KMS-11 (cell line): ENCODE measurements around the gene HMG20A.

Experiments
- H2AFZ ChIP-seq: fragments of 200-600 bp; sonication (generic); 2 replicates; pipeline ENCODE4 v1.6.1; 2016; ENCODE audit warnings: antibody characterized with exemption, mixed run types, low read depth
- H3K27ac ChIP-seq: fragments of 200-600 bp; sonication (generic); 2 replicates; pipeline ENCODE4 v1.6.1; 2016; ENCODE audit warnings: mild to moderate bottlenecking, mixed run types
- H3K27me3 ChIP-seq: fragments of 200-600 bp; sonication (generic); 2 replicates; pipeline ENCODE4 v1.6.1; 2017; ENCODE audit warnings: mild to moderate bottlenecking, low read depth, mixed run types, moderate library complexity; ENCODE audit not compliant: insufficient read depth
- H3K36me3 ChIP-seq: fragments of 200-600 bp; sonication (generic); 2 replicates; pipeline ENCODE4 v1.6.1; 2017; ENCODE audit warnings: mild to moderate bottlenecking, mixed run types; ENCODE audit not compliant: insufficient read depth
- H3K4me1 ChIP-seq: fragments of 200-600 bp; sonication (generic); 2 replicates; pipeline ENCODE4 v1.6.1; 2016; ENCODE audit warnings: mild to moderate bottlenecking, low read depth, mixed run types; ENCODE audit not compliant: poor library complexity, severe bottlenecking
- H3K4me2 ChIP-seq: fragments of 200-600 bp; sonication (generic); 2 replicates; pipeline ENCODE4 v1.7.0; 2016; ENCODE audit warnings: mild to moderate bottlenecking, mixed run types
- H3K4me3 ChIP-seq: fragments of 200-600 bp; sonication (generic); IDR thresholded peaks from 2 replicates; pipeline ENCODE4 v1.6.1; 2017; ENCODE audit warnings: low read depth, low read length, mixed read lengths; ENCODE audit not compliant: insufficient read depth
- H3K79me2 ChIP-seq: fragments of 200-600 bp; sonication (generic); 2 replicates; pipeline ENCODE4 v1.6.1; 2016; ENCODE audit warnings: low read depth, mixed run types; ENCODE audit not compliant: insufficient read depth
- H3K9ac ChIP-seq: fragments of 200-600 bp; sonication (generic); 2 replicates; pipeline ENCODE4 v1.6.1; 2016; ENCODE audit warnings: mild to moderate bottlenecking, mixed run types
- H4K20me1 ChIP-seq: fragments of 200-600 bp; sonication (generic); 2 replicates; pipeline ENCODE4 v1.6.1; 2016; ENCODE audit warnings: mild to moderate bottlenecking, mixed run types; ENCODE audit not compliant: insufficient read depth
- CTCF ChIP-seq: fragments of 200-600 bp; sonication (generic); conservative IDR thresholded peaks from 2 replicates; pipeline ENCODE4 v1.6.1; 2017; ENCODE audit warnings: low read depth, mild to moderate bottlenecking, antibody characterized with exemption, low read length, moderate library complexity, mixed read lengths

Gene HMG20A

DNA sequence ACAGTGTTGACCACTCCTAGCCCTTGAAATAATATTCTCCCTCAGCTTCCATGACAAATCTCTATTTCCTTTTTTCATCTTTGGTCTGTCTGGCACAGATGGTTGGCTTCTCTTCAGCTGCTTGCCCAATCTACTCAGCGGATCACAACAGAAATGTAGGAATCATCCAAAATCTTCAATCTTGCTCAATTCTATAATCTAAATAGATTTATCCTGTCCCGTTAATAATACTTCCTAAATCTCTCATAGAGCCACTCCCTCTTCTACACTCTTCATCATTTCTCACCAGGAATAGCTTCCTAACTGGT, 4.6 kb upstream of the HMG20A start:
- no peak overlapping the region for H3K4me2 ChIP-seq

DNA sequence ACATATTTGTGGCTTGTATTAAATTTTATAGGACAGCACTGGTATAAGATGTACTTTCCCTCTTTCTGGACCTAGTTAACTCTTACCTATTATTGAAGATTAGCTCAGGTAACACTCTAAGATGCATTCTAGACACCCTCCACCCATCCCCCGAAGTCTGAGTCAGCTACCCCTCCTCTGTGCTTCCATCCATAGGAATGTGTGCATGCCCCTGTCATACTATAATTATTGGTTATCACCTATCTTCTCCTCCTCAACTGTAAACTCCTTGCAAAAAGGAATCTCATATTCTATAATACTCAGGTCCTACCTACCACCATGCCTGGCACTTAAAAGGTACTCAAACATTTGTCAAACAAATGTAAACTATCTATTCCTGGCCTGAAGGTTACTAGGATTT, 3.7 kb upstream of the HMG20A start:
- H3K9ac ChIP-seq, result no peak overlapping the region
- H3K36me3 ChIP-seq, result no peaks in the 10 kb centered on the region
- H3K4me3 ChIP-seq, result no peak overlapping the region
- H3K79me2 ChIP-seq, result peaks cover 3% of the 10 kb centered on the region; the same call in 1 of the 2 replicates
- no peak overlapping the region for H3K4me2 ChIP-seq
- H4K20me1 ChIP-seq, result no peaks in the 10 kb centered on the region
- H3K27me3 ChIP-seq, result no peaks in the 10 kb centered on the region
- no peak for TF ChIP-seq CTCF
- no peak overlapping the region for H2AFZ ChIP-seq
- H3K4me1 ChIP-seq, result peaks cover 4% of the 10 kb centered on the region
- H3K27ac ChIP-seq, result no peak overlapping the region

More for the DNA sequence above, 4.6 kb upstream of the HMG20A start:
- no peaks in the 10 kb centered on the region for H3K79me2 ChIP-seq
- no peak overlapping the region for H2AFZ ChIP-seq
- no peak for TF ChIP-seq CTCF
- H3K36me3 ChIP-seq, result no peaks in the 10 kb centered on the region
- H3K9ac ChIP-seq, result no peak overlapping the region
- H3K27me3 ChIP-seq, result no peaks in the 10 kb centered on the region
- no peak overlapping the region for H3K4me3 ChIP-seq
- no peak overlapping the region for H3K27ac ChIP-seq
- H3K4me1 ChIP-seq, result no peaks in the 10 kb centered on the region
- no peaks in the 10 kb centered on the region for H4K20me1 ChIP-seq

- Histone ChIP-seq H3K27me3 (no peaks in the 10 kb centered on the region), H3K4me3 (no peak overlapping the region), H3K79me2 (peaks cover 10% of the 10 kb centered on the region; the same call in 1 of the 2 replicates), H3K9ac (no peak overlapping the region), H3K36me3 (no peaks in the 10 kb centered on the region), H2AFZ (no peak overlapping the region), H3K27ac (no peak overlapping the region), H4K20me1 (no peaks in the 10 kb centered on the region), H3K4me1 (peaks cover 6% of the 10 kb centered on the region), H3K4me2 (no peak overlapping the region)
- no peak for TF ChIP-seq CTCF
Measured at GRCh38 chr15:77417602-77418001, 3.1 kb upstream of the HMG20A start.

DNA sequence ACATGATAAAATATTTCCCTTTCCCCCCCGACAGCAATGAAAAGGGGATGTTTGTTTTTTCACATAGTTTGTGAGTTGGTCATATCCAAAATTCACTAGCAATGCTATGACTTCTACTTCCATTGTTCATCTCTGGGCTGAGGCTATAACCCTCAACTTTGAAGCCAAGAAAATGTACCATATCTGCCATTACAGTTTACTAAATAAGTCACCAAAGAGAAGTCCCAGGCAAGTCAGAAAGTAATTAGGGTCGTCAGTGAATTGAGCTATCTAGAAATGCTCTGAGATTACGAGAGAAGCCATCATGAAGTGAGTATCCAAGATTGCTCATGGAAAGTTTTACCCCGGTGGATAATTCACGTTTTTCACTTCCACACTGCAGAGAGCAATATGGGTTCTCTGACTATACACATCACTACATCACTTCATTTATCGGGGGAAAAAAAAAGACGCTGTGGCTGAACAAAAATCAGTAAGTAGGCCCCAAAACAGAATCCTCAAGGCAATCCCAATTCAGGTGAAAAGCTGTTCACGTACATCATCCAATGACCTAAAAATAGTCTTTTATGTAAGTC, 2.2 kb upstream of the HMG20A start:
- Histone ChIP-seq H4K20me1 (no peaks in the 10 kb centered on the region), H2AFZ (no peak overlapping the region), H3K4me1 (peaks cover 6% of the 10 kb centered on the region), H3K9ac (no peak overlapping the region), H3K27ac (no peak overlapping the region), H3K4me2 (no peak overlapping the region), H3K27me3 (no peaks in the 10 kb centered on the region), H3K36me3 (no peaks in the 10 kb centered on the region), H3K4me3 (no peak overlapping the region), H3K79me2 (peaks cover 17% of the 10 kb centered on the region; the same call in 1 of the 2 replicates)
- TF ChIP-seq CTCF, result no peak
